ENCODE measurements around the gene MON2.

The MON2 gene

DNA sequence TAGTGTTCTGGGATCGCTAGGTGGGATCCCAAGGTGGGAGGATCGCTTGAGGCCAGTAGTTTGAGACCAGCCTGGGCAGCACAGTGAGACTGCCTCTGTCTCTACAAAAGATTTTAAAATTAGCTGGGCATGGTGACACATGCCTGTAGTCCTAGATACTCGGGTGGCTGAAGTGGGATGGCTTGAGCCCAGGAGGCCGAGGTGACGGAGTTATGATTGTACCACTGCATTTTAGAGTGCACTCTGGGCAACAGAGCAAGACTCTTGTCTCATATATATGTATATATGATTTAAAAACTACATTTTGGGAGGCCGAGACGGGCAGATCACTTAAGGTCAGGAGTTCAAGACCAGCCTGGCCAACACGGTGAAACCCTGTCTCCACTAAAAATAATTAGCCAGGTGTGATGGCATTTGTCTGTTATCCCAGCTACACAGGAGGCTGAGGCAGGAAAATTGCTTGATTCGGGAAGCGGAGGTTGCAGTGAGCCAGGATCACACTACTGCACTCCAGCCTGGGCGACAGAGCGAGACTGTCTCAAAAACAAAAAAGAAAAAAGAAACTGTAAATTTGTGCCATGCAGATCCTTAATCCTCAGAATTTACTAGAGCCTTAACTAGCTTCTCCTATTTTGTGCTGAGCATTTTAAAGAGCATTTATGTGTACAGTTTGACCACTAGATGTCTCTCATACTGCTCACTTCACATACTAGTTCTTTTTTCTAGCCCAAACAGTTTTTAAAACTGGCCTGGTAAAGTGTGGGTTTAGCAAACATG is 114.8 kb downstream of the MON2 start:
- H3K4me1 ChIP-seq (ENCODE audit: control insufficient read depth, insufficient read depth, low read length): no peaks in the 10 kb centered on the region
- no peaks in the 10 kb centered on the region for H3K27me3 ChIP-seq (ENCODE audit: control insufficient read depth, insufficient read depth, low read length)
- H3K9ac ChIP-seq (ENCODE audit: low read length): no peak overlapping the region
- no peak overlapping the region for H3K4me3 ChIP-seq (ENCODE audit: low read length)
- no peaks in the 10 kb centered on the region for H3K9me3 ChIP-seq (ENCODE audit: control insufficient read depth, low read length)
- H3K36me3 ChIP-seq (ENCODE audit: control insufficient read depth, insufficient read depth, low read length): no peaks in the 10 kb centered on the region

DNA sequence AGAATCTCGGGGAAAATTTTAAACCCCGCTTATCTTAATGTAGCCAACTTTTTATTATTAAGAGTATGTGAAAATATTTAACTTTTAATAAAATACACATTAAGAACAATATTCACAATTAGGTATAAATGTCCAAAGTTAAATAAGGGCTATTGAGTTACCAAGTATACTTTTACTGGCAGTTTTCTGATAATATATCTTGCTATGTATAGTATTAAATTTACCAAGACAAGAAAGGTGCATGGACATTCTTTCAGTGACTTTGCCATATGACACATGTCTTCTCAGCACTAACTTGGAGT is 115.4 kb downstream of the MON2 start:
- no peak overlapping the region for H3K9ac ChIP-seq (ENCODE audit: low read length)
- H3K9me3 ChIP-seq (ENCODE audit: control insufficient read depth, low read length): no peaks in the 10 kb centered on the region
- H3K4me1 ChIP-seq (ENCODE audit: control insufficient read depth, insufficient read depth, low read length): no peaks in the 10 kb centered on the region

DNA sequence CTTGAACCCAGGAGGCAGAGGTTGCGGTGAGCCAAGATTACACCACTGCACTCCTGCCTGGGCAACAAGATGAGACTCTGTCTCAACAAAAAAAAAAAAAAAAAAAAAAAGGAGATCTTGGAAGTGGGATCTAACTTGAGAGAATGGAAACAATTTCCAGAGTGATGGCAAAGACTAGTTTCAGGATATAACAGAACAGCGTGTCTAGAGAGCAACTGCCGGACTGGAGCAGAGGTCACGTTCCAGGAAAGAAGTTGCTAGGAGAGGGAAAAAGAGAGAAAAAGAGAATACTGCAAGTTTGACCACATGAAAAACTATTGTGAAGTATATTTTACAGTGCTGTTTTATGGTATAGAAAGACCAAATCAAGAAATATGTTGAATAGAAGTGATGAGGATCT is 118.0 kb downstream of the MON2 start:
- H3K9me3 ChIP-seq (ENCODE audit: control insufficient read depth, low read length): no peaks in the 10 kb centered on the region
- H3K36me3 ChIP-seq (ENCODE audit: control insufficient read depth, insufficient read depth, low read length): no peaks in the 10 kb centered on the region
- no peaks in the 10 kb centered on the region for H3K4me1 ChIP-seq (ENCODE audit: control insufficient read depth, insufficient read depth, low read length)
- H3K9ac ChIP-seq (ENCODE audit: low read length): no peak overlapping the region
- H3K4me3 ChIP-seq (ENCODE audit: low read length): no peak overlapping the region
- H3K27me3 ChIP-seq (ENCODE audit: control insufficient read depth, insufficient read depth, low read length): no peaks in the 10 kb centered on the region

More for the DNA sequence above, 115.4 kb downstream of the MON2 start:
- H3K36me3 ChIP-seq (ENCODE audit: control insufficient read depth, insufficient read depth, low read length): no peaks in the 10 kb centered on the region
- no peak overlapping the region for H3K4me3 ChIP-seq (ENCODE audit: low read length)
- H3K27me3 ChIP-seq (ENCODE audit: control insufficient read depth, insufficient read depth, low read length): no peaks in the 10 kb centered on the region

DNA sequence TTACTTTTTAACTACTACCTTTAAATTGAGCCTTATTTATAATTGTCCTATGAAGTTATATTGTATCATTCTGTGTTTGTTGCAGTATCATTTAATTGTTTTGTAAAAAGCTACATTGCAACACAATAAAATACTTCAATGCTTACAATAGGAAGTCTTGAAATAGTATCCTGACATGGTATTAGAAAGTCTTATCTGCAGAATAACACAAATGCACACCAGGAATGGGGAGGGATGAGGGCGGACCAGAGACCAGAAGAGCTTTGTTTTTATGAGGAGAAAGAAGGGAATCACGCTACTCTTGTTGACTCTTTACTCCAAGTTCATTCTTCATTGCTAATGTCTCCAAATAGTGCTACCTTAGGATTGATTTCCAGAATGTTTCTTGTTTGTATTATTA is 120.2 kb downstream of the MON2 start:
- no peaks in the 10 kb centered on the region for H3K4me1 ChIP-seq (ENCODE audit: control insufficient read depth, insufficient read depth, low read length)
- H3K9ac ChIP-seq (ENCODE audit: low read length): no peak overlapping the region
- H3K27me3 ChIP-seq (ENCODE audit: control insufficient read depth, insufficient read depth, low read length): no peaks in the 10 kb centered on the region
- no peak overlapping the region for H3K4me3 ChIP-seq (ENCODE audit: low read length)
- no peaks in the 10 kb centered on the region for H3K36me3 ChIP-seq (ENCODE audit: control insufficient read depth, insufficient read depth, low read length)
- H3K9me3 ChIP-seq (ENCODE audit: control insufficient read depth, low read length): no peaks in the 10 kb centered on the region

DNA sequence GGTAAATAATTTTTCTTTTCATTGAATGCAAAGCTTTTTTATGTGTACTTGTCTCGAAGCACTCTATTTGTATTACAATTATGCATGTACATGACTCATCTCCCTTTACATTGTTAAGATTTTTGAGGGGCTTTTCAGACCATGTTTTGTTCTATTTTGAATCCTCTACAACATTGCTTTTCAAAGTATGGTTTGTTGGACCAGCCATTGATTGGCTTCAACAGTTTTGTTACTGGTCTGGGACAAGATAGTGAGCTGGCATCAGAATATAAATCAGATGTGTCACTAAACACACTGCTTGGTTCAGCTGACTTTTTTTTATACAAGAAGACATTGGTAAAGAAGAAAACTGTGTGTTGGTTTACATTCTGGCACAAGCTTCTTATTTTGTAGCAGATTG is 122.3 kb downstream of the MON2 start:
- H3K9ac ChIP-seq (ENCODE audit: low read length): no peak overlapping the region
- H3K4me1 ChIP-seq (ENCODE audit: control insufficient read depth, insufficient read depth, low read length): no peaks in the 10 kb centered on the region
- H3K9me3 ChIP-seq (ENCODE audit: control insufficient read depth, low read length): no peaks in the 10 kb centered on the region
- H3K4me3 ChIP-seq (ENCODE audit: low read length): no peak overlapping the region
- H3K36me3 ChIP-seq (ENCODE audit: control insufficient read depth, insufficient read depth, low read length): no peaks in the 10 kb centered on the region
- no peaks in the 10 kb centered on the region for H3K27me3 ChIP-seq (ENCODE audit: control insufficient read depth, insufficient read depth, low read length)

DNA sequence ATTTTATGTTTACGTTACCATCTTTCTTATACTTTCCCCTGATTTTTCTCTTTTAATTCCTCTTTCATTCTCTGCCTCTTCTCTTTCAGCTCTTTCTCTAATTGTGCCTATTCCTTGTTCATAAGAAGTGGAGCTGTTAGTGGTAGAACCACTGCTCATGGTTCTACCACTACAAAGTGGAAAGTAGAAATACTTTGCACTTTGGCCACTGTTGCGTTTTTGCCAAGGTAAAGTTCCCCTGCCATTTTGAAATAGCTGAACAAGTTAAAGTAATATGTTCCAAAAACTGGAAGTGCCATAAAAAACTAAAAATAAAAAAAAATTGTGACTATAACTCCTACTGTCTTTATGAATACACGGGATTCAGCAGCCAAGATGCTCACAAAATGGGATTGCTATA is 130.6 kb downstream of the MON2 start:
- Histone ChIP-seq H3K4me3 (ENCODE audit: low read length) (no peak overlapping the region), H3K4me1 (ENCODE audit: control insufficient read depth, insufficient read depth, low read length) (peaks cover 8% of the 10 kb centered on the region), H3K9ac (ENCODE audit: low read length) (no peak overlapping the region), H3K36me3 (ENCODE audit: control insufficient read depth, insufficient read depth, low read length) (no peaks in the 10 kb centered on the region), H3K27me3 (ENCODE audit: control insufficient read depth, insufficient read depth, low read length) (no peaks in the 10 kb centered on the region), H3K9me3 (ENCODE audit: control insufficient read depth, low read length) (no peaks in the 10 kb centered on the region)

DNA sequence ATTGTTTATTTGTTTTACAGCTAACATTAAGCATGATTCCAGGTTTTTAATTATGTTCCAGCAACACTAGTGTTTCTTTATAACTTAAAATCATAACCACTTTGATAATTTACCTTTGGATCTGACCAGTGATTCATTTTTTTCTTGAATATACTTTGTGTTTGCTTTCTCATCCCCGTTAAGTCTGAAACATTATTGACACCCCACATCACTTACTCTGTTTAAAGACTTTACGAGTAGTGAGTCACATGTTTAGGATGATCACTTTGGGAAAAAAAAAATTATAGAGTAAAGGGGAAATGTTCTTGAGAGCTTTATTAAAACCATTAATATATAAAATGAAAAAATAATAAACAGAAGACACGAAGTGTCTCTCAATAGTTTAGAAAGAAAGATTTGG is 132.2 kb downstream of the MON2 start:
- peaks cover 8% of the 10 kb centered on the region for H3K4me1 ChIP-seq (ENCODE audit: control insufficient read depth, insufficient read depth, low read length)
- no peaks in the 10 kb centered on the region for H3K27me3 ChIP-seq (ENCODE audit: control insufficient read depth, insufficient read depth, low read length)
- H3K9me3 ChIP-seq (ENCODE audit: control insufficient read depth, low read length): no peaks in the 10 kb centered on the region
- no peak overlapping the region for H3K9ac ChIP-seq (ENCODE audit: low read length)
- no peaks in the 10 kb centered on the region for H3K36me3 ChIP-seq (ENCODE audit: control insufficient read depth, insufficient read depth, low read length)
- H3K4me3 ChIP-seq (ENCODE audit: low read length): no peak overlapping the region

DNA sequence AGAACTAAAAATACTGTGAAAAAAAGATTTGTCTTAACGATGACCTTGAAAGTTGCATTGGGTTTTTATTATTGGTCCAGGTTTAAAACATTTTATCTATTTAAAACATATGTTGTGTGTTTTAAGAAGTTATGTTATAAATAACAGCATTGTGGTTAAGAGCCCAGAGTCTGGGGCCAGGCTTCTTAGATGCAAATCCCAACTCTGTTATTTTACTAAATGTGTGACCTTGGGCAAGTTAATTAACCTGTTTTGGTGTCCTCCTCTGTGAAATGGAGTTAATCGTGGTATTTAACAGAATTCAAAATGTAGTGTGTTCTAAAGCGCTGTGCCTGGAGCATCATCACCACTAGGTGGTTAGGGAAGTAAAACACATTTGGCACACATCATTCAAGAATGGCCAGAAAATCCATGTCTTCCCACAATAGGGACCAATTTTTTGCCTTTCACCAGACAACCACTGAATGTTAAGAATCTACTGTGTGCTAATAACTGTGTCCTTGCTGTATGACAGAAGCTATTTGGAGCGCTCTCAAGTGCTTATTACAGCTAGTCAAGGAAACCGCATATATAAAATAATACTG is 133.3 kb downstream of the MON2 start:
- Histone ChIP-seq H3K9ac (ENCODE audit: low read length) (no peak overlapping the region), H3K36me3 (ENCODE audit: control insufficient read depth, insufficient read depth, low read length) (no peaks in the 10 kb centered on the region), H3K27me3 (ENCODE audit: control insufficient read depth, insufficient read depth, low read length) (no peaks in the 10 kb centered on the region), H3K4me3 (ENCODE audit: low read length) (no peak overlapping the region), H3K4me1 (ENCODE audit: control insufficient read depth, insufficient read depth, low read length) (peaks cover 8% of the 10 kb centered on the region), H3K9me3 (ENCODE audit: control insufficient read depth, low read length) (no peaks in the 10 kb centered on the region)

DNA sequence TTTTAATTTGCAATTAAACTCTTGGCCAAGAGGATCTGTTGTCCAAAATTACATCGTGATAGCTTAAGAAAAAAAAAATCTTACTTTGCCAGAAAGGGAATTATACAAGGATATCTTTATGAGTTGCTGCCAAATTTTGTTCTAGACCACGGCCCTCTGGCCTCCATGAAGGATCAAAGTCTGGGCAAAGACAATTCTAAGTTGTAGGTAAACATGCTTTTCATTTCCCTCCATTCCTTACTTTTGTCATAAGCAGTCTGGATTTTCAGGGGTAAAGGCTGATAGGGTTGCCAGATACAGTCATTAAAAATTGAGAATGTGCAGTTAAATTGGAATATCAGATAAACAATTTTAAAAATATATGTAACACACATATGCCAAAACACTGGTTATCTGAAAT is 135.1 kb downstream of the MON2 start:
- Histone ChIP-seq H3K9ac (ENCODE audit: low read length) (peak overlapping the region; percentile 97), H3K27me3 (ENCODE audit: control insufficient read depth, insufficient read depth, low read length) (no peaks in the 10 kb centered on the region), H3K4me3 (ENCODE audit: low read length) (no peak overlapping the region), H3K36me3 (ENCODE audit: control insufficient read depth, insufficient read depth, low read length) (no peaks in the 10 kb centered on the region), H3K9me3 (ENCODE audit: control insufficient read depth, low read length) (no peaks in the 10 kb centered on the region), H3K4me1 (ENCODE audit: control insufficient read depth, insufficient read depth, low read length) (peaks cover 18% of the 10 kb centered on the region)

DNA sequence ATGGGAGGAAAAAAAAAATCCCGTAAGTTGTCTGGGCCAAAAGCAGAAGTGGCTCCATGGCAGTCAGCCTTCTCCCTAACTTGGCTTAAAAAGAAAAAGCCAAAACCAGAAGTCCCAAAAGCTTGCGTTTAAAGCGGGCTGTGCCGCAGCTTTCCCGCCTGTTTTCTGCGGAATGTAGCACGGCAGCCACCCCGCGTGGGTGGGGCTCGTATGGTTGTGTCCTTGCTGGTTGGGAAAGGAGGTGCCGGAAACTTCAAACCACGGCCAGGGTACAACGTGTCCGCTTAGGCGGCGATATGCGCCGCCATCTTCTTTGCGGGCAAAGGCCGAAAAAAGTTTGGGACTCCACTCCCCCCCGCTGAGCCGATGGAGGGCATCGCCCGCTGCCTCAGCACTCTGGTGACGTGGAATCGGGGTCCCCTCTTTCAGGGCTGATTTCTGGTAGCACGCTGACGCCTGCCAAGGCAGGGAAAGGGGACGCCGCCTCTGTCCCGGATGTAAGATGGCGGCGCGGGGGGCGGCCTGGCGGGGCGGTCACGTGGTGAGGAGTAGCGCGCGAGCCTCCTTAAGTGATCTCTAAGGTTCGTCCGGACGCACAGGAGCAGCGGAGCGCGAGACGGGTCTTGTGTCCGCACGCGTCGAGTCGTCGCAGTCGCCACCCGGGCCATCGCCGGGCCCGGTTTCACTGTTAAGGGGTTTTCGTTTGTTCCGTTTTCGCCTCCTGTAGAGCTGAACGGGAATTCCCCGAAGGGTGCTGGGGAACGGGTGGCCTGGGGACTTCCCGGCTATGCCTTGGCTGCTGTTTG is 135.8 kb downstream of the MON2 start:
- Histone ChIP-seq H3K27me3 (ENCODE audit: control insufficient read depth, insufficient read depth, low read length) (no peaks in the 10 kb centered on the region), H3K4me1 (ENCODE audit: control insufficient read depth, insufficient read depth, low read length) (peaks cover 18% of the 10 kb centered on the region), H3K9ac (ENCODE audit: low read length) (peak overlapping the region; percentile 97), H3K4me3 (ENCODE audit: low read length) (peak overlapping the region; percentile 75), H3K36me3 (ENCODE audit: control insufficient read depth, insufficient read depth, low read length) (no peaks in the 10 kb centered on the region), H3K9me3 (ENCODE audit: control insufficient read depth, low read length) (no peaks in the 10 kb centered on the region)

DNA sequence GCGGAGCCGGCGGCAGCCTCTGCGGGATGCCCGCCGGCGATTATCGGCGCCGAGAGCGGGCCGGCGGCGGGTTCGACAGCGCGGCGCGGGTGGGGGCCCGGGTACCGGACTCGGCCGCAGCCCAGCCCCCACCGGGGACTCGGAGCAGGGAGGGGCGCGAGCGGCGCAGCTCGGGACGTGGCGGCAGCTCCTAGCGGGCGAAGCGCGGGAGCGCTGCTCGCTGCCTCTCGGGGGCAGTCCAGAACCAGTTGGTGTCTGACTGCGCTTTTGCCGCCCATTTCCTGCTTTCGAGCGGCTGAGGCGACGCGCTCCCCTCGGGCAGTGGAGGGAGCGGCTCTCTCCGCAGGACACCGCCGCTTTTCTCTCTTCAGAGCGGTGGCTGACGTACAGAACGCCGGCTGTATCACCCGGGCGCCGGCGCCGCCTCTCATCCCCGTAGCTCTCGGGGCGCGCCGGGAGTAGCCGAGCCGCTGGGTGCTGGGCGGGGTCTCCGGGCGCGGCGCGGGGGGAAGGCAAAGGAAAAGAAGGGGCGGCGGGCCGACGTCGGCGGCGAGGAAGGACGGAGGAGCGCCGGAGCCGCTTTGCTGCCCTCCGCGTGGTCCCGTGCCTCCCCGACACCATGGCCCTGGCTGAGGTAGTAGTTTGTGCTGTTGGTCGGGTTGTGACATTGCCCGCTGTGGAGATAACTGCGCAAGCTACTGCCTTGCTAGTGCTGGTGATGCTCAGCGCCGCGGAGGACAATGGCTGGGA is 136.6 kb downstream of the MON2 start:
- Histone ChIP-seq H3K36me3 (ENCODE audit: control insufficient read depth, insufficient read depth, low read length) (no peaks in the 10 kb centered on the region), H3K9me3 (ENCODE audit: control insufficient read depth, low read length) (no peaks in the 10 kb centered on the region), H3K4me1 (ENCODE audit: control insufficient read depth, insufficient read depth, low read length) (peaks cover 18% of the 10 kb centered on the region), H3K27me3 (ENCODE audit: control insufficient read depth, insufficient read depth, low read length) (no peaks in the 10 kb centered on the region), H3K4me3 (ENCODE audit: low read length) (peak overlapping the region; percentile 75), H3K9ac (ENCODE audit: low read length) (peak overlapping the region; percentile 97)

DNA sequence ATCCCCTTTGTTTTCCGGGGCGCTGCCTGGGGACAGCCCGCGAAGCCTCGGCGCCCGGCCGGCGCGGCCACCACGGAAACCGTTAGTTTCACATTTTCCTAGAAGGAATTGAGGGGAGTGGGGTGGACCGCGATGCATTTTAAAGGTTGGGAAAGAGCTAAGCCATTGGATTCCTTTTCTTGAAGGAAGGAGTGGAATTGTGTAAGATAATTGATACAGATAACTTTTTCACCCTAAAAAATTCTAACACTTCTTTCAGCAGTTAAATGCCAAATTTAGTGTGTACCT is 137.1 kb downstream of the MON2 start:
- Histone ChIP-seq H3K9me3 (ENCODE audit: control insufficient read depth, low read length) (no peaks in the 10 kb centered on the region), H3K36me3 (ENCODE audit: control insufficient read depth, insufficient read depth, low read length) (no peaks in the 10 kb centered on the region), H3K27me3 (ENCODE audit: control insufficient read depth, insufficient read depth, low read length) (no peaks in the 10 kb centered on the region), H3K4me1 (ENCODE audit: control insufficient read depth, insufficient read depth, low read length) (peaks cover 18% of the 10 kb centered on the region), H3K9ac (ENCODE audit: low read length) (peak overlapping the region; percentile 97), H3K4me3 (ENCODE audit: low read length) (peak overlapping the region; percentile 75)
